ENCODE results near the gene SCAF1. TPM values are rescaled to one million over a fixed set of nuclear protein-coding genes. Genes with fewer than 3 reads are reported as not detected.
A peak's percentile ranks its signal among the peaks of the same experiment; 100 is the strongest.

SCAF1 gene, protein sequence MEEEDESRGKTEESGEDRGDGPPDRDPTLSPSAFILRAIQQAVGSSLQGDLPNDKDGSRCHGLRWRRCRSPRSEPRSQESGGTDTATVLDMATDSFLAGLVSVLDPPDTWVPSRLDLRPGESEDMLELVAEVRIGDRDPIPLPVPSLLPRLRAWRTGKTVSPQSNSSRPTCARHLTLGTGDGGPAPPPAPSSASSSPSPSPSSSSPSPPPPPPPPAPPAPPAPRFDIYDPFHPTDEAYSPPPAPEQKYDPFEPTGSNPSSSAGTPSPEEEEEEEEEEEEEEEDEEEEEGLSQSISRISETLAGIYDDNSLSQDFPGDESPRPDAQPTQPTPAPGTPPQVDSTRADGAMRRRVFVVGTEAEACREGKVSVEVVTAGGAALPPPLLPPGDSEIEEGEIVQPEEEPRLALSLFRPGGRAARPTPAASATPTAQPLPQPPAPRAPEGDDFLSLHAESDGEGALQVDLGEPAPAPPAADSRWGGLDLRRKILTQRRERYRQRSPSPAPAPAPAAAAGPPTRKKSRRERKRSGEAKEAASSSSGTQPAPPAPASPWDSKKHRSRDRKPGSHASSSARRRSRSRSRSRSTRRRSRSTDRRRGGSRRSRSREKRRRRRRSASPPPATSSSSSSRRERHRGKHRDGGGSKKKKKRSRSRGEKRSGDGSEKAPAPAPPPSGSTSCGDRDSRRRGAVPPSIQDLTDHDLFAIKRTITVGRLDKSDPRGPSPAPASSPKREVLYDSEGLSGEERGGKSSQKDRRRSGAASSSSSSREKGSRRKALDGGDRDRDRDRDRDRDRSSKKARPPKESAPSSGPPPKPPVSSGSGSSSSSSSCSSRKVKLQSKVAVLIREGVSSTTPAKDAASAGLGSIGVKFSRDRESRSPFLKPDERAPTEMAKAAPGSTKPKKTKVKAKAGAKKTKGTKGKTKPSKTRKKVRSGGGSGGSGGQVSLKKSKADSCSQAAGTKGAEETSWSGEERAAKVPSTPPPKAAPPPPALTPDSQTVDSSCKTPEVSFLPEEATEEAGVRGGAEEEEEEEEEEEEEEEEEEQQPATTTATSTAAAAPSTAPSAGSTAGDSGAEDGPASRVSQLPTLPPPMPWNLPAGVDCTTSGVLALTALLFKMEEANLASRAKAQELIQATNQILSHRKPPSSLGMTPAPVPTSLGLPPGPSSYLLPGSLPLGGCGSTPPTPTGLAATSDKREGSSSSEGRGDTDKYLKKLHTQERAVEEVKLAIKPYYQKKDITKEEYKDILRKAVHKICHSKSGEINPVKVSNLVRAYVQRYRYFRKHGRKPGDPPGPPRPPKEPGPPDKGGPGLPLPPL
- 17.4 and 18.1 TPM in 2 replicates for total RNA-seq

DNA sequence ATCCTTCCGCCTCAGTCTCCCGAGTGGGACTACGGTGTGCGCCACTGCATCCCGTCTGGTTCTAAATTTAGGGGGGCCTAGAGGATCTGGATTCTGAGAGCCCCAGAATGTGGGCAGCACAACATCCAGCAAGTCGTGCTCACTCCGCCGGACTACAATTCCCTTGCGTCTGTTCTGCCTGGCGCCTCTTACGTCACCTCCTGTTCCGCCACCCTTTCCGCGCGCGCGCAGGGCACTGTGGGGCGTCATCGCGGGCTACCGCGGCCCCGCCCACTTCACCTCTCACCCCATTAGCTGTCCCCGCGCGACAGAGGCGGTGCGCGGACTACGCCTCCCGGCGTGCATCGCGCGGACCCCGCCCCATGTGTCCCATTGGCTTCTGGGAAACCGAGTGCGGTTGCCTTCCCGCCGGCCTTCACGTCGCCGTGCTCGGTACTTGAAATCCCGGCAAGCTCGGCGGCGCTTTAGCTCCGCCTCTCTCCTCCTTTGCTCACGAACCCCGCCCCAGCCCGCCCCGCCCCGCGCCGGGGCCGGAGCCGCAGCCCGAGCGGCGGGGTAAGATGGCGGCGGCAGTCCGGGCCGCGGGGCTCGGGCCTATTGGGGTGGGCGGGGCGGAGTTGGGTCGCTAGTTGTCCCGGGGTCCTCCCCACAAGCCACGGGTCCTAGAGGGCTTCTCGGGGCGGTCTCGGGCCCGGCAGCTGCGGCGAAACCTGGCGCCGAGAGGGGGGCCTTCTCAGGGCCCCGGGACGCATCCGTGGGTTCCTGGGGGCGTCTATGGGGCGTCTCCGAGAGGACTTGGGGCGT lies at the start of gene SCAF1:
Gene SCAF1 (plus strand): TSS at position 522 of the 804 bp plus-strand sequence. CDS start 2,818 bp downstream, outside the sequence.
- DNase-seq (ENCODE audit: low read depth), result peak; percentile 99
- TF ChIP-seq, protein P1, sequence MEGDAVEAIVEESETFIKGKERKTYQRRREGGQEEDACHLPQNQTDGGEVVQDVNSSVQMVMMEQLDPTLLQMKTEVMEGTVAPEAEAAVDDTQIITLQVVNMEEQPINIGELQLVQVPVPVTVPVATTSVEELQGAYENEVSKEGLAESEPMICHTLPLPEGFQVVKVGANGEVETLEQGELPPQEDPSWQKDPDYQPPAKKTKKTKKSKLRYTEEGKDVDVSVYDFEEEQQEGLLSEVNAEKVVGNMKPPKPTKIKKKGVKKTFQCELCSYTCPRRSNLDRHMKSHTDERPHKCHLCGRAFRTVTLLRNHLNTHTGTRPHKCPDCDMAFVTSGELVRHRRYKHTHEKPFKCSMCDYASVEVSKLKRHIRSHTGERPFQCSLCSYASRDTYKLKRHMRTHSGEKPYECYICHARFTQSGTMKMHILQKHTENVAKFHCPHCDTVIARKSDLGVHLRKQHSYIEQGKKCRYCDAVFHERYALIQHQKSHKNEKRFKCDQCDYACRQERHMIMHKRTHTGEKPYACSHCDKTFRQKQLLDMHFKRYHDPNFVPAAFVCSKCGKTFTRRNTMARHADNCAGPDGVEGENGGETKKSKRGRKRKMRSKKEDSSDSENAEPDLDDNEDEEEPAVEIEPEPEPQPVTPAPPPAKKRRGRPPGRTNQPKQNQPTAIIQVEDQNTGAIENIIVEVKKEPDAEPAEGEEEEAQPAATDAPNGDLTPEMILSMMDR (IDR thresholded peaks at IDR 0.05; ENCODE audit: insufficient read depth, low read depth, low read length), result no peak
- peak within 1 kb of the TSS; percentile 95 for H3K4me3 ChIP-seq (ENCODE audit: low read depth, low read length)

DNA sequence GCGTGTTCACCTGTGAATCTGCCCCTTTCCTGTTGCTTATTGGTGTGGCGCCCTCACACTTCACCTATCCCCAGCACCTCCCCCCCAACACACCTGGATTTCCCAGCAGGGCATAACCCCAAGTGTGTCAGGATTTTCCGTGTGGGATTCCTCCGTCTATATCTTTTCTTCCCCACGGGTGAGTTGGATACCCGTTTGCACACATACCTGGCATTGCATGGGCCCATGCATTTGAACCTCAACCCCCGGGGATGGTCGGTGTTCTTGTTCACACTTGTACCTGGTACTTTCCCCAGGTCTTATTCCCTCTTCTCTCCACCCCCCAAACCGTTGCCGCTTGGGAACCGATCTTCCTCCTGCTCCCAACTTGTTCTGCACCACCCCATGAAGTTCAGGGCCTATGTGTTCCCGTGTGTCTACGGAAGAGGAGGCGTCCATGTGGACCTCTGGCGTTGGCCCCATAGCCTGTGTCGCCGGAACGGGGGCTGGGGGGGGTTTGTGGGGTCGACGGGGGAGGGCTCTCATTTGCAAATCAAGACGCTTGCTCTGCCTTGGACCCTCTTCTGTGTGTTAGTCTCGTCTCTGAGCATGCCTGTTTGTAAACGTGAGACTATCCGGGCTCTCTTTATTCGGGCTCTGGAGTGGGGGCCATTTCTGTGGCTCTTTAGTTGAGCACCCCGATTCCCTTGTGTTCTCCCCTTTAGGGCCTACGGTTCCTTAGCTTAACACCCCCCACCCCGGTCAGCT lies 49.4 kb upstream of the SCAF1 start:
- TF ChIP-seq, protein P1 (IDR thresholded peaks at IDR 0.05; ENCODE audit: insufficient read depth, low read depth, low read length), result no peak
- H3K4me3 ChIP-seq (ENCODE audit: low read depth, low read length), result peak overlapping the region; percentile 87
- peak; percentile 18 for DNase-seq (ENCODE audit: low read depth)

DNA sequence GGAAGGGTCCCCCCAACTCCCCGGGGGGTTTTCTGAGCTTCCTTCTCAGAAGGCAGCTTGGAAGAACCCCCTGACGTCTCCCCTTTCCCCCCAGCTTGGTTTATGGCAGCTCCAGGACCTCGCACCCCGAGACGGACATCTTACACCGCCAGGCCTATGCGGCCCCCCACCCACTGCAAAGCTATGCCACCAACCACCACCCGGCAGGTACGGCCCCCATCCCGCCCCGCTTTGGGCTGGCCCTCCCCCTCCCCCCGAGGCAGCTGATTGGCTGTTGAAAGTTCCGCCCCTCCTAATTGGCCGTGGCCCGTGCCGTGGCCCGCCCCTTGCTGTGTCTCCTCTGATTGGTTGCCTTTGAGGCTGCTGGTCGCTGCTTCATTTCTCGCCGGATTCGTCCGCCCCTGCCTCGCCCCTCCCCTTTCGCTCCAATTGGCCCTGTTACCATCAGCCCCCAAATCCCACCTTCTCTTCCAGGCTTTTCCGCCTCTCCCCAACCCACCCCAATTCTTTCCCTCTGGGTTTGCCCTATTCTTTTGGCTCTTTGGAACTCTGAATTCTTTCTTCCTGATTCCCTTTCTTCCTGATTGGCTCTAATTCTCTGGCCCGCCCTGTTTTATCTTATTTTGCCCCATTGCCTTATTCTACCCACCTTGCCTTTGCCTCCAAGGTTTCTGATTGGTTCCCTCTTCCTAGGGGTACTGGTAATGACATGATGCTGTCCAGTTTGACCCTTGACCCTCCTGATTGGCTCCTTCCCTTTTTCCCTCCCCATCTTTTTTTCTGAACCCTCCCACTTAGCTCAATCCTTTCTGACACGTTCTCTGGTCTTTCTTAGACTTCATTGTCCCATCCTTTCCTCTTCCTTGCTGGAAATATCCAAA lies 48.5 kb upstream of the SCAF1 start:
- H3K4me3 ChIP-seq (ENCODE audit: low read depth, low read length), result peak overlapping the region; percentile 87
- TF ChIP-seq, protein P1 (IDR thresholded peaks at IDR 0.05; ENCODE audit: insufficient read depth, low read depth, low read length), result no peak
- DNase-seq (ENCODE audit: low read depth), result peak; percentile 90

DNA sequence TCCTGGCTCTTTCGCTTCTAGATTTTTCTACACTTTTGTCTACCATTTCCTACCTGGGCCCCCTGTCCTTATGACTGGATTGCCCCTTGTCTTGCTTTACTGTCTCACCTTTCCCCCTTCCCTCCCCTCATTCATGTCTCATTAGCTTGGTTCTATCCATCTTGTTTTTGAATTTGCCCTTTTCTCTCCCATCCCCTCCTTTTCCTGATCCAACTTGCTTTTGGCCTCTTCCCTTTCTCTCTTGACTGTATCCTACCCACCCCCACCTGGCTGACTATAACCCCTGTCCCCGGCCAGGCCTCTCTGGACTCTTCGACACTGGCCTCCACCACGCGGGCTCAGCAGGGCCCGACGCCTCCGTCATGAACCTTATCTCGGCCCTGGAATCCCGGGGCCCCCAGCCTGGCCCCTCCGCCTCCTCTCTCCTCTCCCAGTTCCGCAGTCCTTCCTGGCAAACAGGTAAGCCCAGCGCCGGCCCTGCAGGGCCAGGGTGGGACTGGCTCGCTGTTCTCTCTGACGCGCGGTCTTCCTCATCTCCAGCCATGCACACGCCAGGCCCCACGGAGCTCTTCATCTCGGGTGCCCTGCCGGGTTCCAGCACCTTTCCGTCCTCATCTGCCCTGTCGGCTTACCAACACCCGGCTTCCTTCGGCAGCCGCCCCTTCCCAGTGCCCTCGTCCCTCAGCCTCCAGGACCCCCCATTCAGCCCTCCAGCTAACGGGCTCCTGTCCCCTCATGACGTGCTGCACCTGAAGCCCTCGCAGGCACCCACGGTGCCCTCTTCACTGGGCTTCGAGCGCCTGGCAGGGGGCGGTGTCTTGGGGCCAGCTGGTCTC lies 47.6 kb upstream of the SCAF1 start:
- TF ChIP-seq, protein P1 (IDR thresholded peaks at IDR 0.05; ENCODE audit: insufficient read depth, low read depth, low read length), result no peak
- no peak for DNase-seq (ENCODE audit: low read depth)
- no peak overlapping the region for H3K4me3 ChIP-seq (ENCODE audit: low read depth, low read length)

Measured in fibroblast of villous mesenchyme (primary cell).